Measurements from ENCODE around the gene UTP4. TPM values are rescaled to one million over a fixed set of nuclear protein-coding genes. Genes with fewer than 3 reads are reported as not detected.

The UTP4 gene
- total RNA-seq, 1 donor from 2014 or later: 24.1 TPM

DNA sequence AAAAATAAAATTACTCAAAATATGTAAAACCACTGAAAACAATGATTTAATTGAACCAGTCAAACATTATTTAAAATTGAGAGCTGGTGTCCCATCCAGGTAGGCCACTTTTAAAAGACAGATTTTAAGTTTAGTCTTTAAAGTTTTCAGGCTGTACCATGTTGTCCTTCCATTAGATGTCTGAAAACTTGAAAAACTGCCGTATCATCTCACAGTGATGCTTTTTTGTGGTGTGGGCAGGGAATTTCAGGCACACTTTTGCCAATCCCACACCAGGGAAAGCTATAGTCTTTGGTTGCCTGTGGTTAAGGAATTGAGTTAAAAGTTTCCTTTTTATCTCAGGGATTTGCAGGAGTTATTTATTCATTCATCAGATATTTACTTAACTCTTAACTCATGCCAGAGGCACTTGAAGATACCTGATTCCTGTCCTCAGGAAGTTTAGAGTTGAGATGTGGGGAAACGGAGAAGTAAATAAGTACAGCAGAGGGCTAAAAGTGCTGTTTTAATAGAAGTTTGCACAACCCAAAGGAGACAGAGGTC lies 57.7 kb downstream of the UTP4 start:
- DNase-seq (no peak), ATAC-seq (ENCODE audit: poor library complexity) (no peak)
- intact Hi-C loops (cut with DNase I): loop anchor here (10.0 kb wide), 1 partner anchor 55 kb away; the partner anchor contains the start of genes CHTF8 and UTP4

DNA sequence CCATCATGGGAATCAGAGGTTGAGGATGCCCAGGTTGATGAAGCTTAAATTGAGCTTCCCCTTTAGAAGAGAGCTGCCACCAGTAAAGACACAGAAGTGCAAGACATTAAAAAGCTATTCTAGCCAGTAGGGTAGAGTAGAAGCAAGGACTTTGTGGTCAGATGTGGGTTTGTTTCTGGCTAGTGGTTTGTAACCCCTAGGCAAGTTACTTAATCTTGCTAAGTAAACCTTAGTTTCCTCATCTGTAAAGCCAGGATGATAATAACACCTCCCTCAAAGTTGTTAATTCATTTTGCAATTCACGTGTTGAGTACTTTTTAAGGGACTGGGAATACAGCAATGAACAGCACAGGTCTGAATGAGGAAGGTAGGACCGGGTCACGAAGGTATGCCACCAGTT lies 58.1 kb downstream of the UTP4 start:
- intact Hi-C loops (cut with DNase I): loop anchor here (10.0 kb wide), 1 partner anchor 56 kb away; the partner anchor contains the start of genes CHTF8 and UTP4
- ATAC-seq (ENCODE audit: poor library complexity) (no peak), DNase-seq (no peak)

DNA sequence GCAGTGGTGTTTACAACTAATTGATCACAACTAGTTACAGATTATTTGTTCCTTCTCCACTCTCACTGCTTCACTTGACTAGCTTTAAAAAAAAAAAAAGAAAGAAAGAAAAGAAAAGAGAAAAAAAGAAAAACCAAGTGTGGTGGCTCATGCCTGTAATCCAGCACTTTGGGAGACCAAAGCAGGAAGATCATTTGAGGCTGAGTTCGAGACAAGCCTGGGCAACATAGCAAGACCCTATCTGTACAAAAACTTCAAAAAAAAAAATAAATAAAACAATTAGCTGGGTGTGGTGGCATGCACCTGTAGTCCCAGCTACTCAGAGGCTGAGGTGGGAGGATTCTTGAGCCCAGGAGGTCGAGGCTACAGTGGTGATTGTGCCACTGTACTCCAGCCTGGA lies 58.7 kb downstream of the UTP4 start:
- intact Hi-C loops (cut with DNase I): loop anchor here (10.0 kb wide), 1 partner anchor 56 kb away; the partner anchor contains the start of genes CHTF8 and UTP4
- DNase-seq (no peak), ATAC-seq (ENCODE audit: poor library complexity) (no peak)

DNA sequence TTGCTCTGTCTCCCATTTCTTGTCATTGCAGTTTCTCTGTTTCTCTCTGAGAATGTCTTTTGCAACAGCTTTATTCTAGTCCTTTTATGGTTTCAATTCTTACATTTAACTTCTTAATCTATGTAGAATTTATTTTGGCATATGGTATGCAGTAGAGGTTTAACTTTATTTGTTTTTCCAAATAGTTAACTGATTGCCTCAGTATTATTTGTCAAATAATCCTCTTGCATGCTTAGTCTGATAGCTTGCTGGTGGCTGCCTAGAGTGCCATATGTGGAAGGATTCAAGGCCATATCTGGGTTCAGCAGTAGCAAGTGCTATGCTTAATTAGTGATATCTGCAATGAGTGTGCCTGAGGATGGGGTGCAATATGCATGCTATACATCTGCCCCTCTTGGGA lies 61.4 kb downstream of the UTP4 start:
- intact Hi-C loops (cut with DNase I): loop anchor here (10.0 kb wide), 1 partner anchor 59 kb away; the partner anchor contains the start of genes CHTF8 and UTP4
- DNase-seq (no peak), ATAC-seq (ENCODE audit: poor library complexity) (no peak)

DNA sequence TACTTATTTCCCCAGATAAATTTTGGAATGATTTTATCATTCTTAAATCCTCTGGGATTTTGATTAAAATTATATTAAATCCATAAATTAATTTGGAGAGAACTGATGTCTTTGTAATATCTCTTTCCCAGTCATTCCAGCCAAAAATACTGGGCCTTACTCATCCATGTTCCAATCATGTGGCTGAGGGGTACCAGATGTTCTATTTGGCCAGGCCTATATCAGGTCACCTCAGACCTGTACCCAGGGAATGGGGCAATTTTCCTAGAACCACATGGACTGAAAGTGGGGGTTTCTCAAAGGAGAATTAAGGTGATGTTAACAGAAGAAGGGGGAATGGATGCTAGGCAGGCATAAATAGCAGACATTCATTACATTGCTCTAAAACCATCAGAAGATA lies 62.0 kb downstream of the UTP4 start:
- no peak for DNase-seq
- no peak for ATAC-seq (ENCODE audit: poor library complexity)
- intact Hi-C loops (cut with DNase I): loop anchor here (10.0 kb wide), 1 partner anchor 60 kb away; the partner anchor contains the start of genes CHTF8 and UTP4

DNA sequence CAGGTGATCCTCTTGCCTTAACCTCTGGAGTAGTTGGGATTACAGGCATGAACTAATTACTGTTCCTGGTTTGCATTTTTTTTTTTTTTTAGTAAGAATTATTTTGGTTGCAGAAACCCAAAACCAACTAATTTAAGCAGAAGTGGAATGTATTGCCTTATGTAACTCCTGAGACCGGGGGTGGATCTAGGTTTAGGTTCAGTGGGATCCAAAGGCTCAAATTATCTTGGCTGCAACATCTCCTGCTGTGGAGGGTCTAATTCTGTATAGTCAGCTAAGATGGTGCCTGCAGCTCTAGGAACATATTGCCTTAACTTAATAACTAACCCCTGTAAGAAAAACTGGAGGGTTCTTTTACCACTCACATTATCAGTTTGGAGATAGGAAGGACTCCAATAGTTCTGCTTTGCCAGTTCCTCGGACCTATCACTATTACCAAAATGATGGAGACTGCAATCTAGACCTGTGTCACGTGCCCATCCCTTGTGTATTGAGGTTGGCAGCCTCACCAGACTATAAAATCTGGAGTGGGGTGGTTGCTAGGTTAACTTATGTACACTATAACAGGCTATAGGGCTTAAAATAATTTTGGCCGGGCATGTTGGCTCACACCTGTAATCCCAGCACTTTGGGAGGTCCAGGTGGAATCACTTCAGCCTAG lies 63.0 kb downstream of the UTP4 start:
- DNase-seq (no peak), ATAC-seq (ENCODE audit: poor library complexity) (no peak)
- intact Hi-C loops (cut with DNase I): loop anchor here (10.0 kb wide), 1 partner anchor 61 kb away; the partner anchor contains the start of genes CHTF8 and UTP4

DNA sequence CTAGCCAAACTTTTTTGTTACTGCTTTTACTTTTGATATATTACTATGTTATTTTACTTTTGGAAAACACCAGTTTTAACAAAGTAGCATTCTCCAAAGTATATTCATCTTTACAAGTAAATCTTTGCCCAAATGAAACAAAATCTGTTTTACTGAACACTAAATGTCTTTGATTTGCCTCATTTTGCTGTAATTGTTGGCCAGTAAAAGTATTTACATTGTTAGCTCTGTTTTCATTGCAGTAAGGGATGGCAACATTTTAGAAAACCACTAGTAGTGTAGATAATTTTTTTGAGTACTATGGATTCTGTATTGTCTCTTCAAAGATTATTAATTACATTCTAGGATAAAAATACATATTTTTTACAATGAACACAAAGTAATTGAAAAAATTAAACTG lies 65.1 kb downstream of the UTP4 start:
- DNase-seq (no peak), ATAC-seq (ENCODE audit: poor library complexity) (no peak)
- intact Hi-C loops (cut with DNase I): loop anchor here (10.0 kb wide), 1 partner anchor 63 kb away; the partner anchor contains the start of genes CHTF8 and UTP4

DNA sequence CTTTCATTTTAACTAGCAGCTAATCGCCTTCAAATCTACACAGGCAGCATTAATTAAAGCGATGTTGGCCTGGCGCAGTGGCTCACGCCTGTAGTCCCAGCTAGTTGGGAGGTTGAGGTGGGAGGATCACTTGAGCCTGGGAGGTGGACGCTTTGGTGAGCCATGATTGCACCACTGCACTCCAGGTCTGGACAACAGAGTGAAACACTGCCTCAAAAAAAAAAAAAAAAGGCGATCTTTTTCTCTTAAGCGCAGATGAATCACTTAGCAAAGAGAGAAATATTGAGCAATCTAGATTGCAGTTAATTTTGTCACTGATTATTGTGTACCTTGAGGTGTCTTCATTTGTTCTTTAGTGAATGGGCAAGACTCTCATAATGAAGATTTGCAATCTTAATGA lies 66.9 kb downstream of the UTP4 start:
- ATAC-seq (ENCODE audit: poor library complexity) (no peak), DNase-seq (no peak)
- intact Hi-C loops (cut with DNase I): loop anchor here (10.0 kb wide), 1 partner anchor 65 kb away; the partner anchor contains the start of genes CHTF8 and UTP4

DNA sequence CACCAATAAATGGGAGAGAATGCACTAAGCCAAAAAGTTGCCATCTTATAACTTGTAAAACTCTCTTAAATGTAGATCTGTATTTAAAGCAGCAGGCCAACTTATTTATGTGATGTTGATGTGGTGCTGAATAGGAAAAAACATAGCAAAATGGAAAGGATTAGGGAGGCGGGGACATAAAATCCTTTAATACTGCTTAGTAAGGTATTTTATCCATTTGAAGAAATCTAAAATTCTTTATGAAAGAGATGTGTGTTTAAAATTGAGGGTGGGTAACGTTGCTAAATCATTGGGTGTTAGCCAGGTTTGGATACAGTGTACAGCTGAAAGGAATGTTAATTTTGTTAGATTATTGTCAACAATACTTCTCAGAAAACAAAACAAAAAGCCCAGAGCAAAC lies 68.8 kb downstream of the UTP4 start:
- intact Hi-C loops (cut with DNase I): no loop called here
- no peak for DNase-seq
- no peak for ATAC-seq (ENCODE audit: poor library complexity)

DNA sequence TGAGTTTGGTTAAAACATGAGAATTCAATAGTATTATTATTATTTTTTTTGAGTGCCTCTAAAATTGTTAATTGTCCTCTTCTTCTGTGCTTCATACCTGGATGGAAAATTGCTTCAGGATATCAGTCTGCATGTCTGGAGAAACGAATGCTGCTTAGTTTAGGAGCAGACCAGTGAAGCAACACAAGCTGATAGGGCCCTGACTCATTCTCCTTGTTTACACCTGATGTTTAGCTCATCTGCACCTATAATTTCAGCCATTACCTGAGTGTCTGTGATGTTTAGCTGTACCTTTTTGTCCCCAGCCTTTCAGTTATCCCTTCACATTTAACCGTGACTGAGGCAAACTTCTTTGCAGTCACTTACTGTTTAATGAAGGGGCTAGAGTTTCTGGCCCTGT lies 69.3 kb downstream of the UTP4 start:
- ATAC-seq (ENCODE audit: poor library complexity) (no peak), DNase-seq (no peak)
- intact Hi-C loops (cut with DNase I): no loop called here

DNA sequence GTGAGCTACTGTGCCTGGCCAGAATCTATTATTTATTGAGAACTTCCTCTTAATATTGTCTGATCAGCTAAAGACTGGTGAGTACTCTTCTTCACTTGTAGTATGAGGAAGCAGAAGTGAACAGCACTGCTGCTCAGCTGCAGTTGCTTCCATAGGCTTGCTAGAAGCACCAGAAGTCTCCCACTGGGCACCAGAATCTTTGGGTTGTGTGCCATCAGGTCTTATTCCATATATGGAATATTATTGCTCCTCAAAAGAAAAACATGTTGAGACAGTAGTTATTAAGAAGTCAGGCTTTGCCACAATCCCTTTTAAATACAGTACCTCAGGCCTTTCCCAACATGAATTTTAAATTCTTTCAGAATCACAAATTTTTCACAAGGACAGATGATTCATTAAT lies 71.7 kb downstream of the UTP4 start:
- peak; percentile 39 for ATAC-seq (ENCODE audit: poor library complexity)
- intact Hi-C loops (cut with DNase I): no loop called here
- no peak for DNase-seq

DNA sequence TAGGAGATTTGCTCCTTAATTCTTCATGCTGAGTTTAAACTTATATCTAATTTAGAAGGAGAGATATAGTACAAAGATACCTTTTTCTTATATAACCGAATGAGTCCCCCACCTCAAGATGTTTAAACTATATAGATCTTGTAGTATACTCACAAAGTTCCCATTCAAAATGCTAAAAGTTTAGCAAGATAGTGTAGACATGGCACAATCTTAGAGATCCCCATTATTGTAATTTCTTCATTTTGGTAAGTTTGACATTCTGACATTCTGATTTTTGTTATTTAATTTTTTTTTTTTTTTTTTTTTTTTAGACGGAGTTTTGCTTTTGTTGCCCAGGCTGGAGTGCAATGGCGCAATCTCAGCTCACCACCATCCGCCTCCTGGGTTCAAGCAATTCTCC lies 77.3 kb downstream of the UTP4 start:
- DNase-seq (no peak), ATAC-seq (ENCODE audit: poor library complexity) (no peak)
- intact Hi-C loops (cut with DNase I): no loop called here

DNA sequence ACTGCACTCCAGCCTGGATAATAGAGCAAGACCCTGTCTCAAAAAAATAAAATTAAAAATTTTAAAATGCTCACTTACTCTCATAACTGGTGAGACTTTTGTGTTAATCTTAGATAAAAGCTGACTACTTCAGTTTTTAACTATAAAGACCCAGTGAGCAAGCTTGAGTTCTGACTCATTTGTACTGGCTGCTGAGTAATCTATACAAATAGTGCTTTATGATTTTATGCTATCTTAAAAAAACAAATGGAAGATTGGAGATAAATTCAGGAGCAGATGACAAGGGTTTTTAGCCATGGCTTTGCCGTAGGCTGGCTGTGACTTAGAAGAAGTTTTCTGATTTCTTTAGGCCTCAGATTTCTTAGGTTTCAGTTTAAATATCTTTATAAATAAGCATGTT lies 85.0 kb downstream of the UTP4 start:
- no peak for ATAC-seq (ENCODE audit: poor library complexity)
- DNase-seq: no peak
- intact Hi-C loops (cut with DNase I): no loop called here

Other genes with a start within 250 kb of the UTP4 start
- gene HAS3, start 27.0 kb upstream of the UTP4 start, total RNA-seq: 0.19 TPM
- 52.5 TPM for gene CHTF8, start 61 bp upstream of the UTP4 start, total RNA-seq
- 12.3 TPM for gene SNTB2, start 54.5 kb downstream of the UTP4 start, total RNA-seq
- gene VPS4A, start 178.7 kb downstream of the UTP4 start, total RNA-seq: 28.6 TPM
- 5.6 TPM for gene PDF, start 197.9 kb downstream of the UTP4 start, total RNA-seq
- 22.0 TPM for gene COG8, start 206.9 kb downstream of the UTP4 start, total RNA-seq
- gene NIP7, start 207.1 kb downstream of the UTP4 start, total RNA-seq: 7.3 TPM
- gene TMED6, start 219.1 kb downstream of the UTP4 start, total RNA-seq: not detected

All from Right ventricle myocardium superior (tissue), 1 donor.